HG03354 (cell line): Measurements from ENCODE around the gene IGFL1.
"Not testable (repeated sequence)": the region's sequence is repeated elsewhere in the genome, so short reads cannot be mapped to it uniquely, and the experiment has no call there.

Experiments
- ATAC-seq: cut with Tn5 transposase; IDR thresholded peaks from one replicate; pipeline ENCODE4 v1.9.1; 2021; ENCODE audit warnings: mild to moderate bottlenecking; ENCODE audit not compliant: unreplicated experiment, poor library complexity, severe bottlenecking

IGFL1 gene

GRCh38 chr19:46201454-46202310, 27.9 kb upstream of the IGFL1 start:
- no peak for ATAC-seq

- ATAC-seq: no peak
Observed at GRCh38 chr19:46202426-46202825, 27.1 kb upstream of the IGFL1 start.

GRCh38 chr19:46202872-46203860, 26.4 kb upstream of the IGFL1 start:
- ATAC-seq: no peak

DNA sequence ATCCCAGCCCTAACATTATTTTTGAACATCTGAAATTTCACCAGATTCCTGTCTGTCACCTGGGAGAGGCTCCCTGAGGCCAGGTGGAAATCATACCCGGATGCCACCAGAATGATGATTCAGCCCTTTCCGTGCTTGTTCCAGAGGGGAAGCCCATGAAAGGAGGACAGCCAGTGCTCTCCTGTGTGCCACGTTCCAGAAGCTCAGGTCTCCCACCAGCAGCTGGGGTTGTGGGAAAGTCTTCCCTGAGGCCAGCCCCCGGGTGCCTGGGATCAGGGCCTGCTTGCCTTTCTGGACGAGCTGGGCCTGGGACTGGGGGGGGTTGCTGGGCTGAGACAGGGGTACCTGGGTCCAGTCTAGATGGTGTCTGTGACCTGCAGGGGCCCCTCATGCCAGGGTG, 25.5 kb upstream of the IGFL1 start:
- ATAC-seq: no peak

- no peak for ATAC-seq
Observed at GRCh38 chr19:46205183-46205984, 24.2 kb upstream of the IGFL1 start.

GRCh38 chr19:46206176-46206575, 23.4 kb upstream of the IGFL1 start:
- no peak for ATAC-seq

- ATAC-seq: no peak
Observed at GRCh38 chr19:46206682-46207081, 22.9 kb upstream of the IGFL1 start.

GRCh38 chr19:46207858-46208257, 21.7 kb upstream of the IGFL1 start:
- ATAC-seq: not testable (repeated sequence)

GRCh38 chr19:46209051-46209450, 20.5 kb upstream of the IGFL1 start:
- no peak for ATAC-seq

- no peak for ATAC-seq
Observed at GRCh38 chr19:46209472-46209871, 20.1 kb upstream of the IGFL1 start.

- no peak for ATAC-seq
Observed at GRCh38 chr19:46210669-46211068, 18.9 kb upstream of the IGFL1 start.

- ATAC-seq: no peak
Observed at GRCh38 chr19:46211201-46211881, 18.2 kb upstream of the IGFL1 start.

DNA sequence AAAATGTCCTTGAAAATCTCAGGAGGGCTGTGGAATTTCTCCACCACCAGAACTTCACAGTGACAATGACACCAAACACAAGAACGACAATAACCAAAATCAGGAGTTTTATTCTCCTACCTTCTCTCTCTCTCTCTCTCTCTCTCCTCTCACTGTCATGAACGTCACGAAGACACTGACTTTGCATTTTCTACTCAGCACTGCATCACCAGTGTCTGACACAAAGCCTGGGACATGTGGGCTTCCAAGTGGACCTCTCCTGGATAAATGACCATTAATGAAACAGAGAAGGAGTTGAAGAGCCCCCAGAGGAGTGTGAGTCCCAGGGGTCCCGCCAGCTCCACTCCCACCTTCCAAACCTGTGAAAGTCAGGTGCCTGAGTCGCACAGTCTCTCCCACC, 16.9 kb upstream of the IGFL1 start:
- not testable (repeated sequence) for ATAC-seq

DNA sequence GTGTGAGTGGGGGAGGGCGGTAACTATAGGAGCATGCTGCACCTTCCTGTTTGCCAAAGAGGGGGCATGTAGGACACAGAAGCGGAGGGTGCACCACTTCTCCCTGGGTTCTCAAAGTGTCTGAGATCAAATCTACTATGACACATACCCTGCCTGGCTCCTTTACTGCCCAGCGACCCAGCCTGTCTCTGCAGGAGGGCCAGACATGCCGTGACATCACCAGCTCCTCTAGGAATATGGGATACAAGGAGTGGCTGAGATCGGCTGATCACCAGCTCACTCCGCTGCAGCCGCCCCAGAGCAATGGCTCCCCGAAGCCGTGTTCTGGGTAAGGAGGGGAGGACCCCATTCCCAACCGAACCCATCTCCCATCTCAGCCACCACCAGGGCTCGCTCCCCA, 16.4 kb upstream of the IGFL1 start:
- no peak for ATAC-seq

- no peak for ATAC-seq
Observed at GRCh38 chr19:46213806-46214205, 15.7 kb upstream of the IGFL1 start.

DNA sequence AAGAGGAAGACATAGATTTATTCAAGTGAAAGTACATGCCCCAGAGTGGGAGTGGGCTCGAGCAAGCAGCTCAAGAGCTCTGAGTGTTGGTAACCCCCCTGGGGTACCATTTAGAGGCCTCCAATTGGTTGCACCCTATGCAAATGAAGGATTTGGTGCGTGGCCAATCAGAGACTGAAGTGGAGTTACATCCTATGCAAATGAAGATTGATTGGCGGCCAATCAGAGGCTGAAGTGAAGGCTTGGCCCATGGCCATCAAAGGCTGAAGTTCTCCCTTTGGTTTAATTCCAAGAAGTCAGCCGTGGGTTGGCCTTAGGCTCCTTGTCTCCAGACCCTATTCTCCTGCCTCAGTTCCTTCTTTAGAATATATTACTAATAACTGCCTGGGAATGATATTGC, 12.9 kb upstream of the IGFL1 start:
- ATAC-seq: no peak

GRCh38 chr19:46217476-46217875, 12.1 kb upstream of the IGFL1 start:
- no peak for ATAC-seq

DNA sequence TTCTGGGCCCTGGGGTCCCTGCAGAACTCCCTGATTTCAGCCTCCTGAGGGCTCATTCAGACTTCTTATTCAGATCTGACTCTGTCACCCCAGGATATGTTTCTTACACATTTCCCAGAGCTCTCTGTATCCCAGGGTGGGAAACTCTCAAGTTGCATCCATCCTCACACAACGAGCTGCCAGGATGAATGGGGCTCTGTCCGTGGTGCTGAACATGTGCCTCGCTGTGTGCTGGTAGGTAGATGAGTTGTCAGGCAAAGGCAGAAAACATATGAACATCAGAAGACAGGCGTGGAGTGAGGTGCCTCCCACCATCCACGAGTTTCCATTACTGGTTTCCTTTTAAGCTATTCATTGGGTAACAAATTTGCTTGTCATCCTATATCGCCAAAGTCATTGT, 11.4 kb upstream of the IGFL1 start:
- no peak for ATAC-seq

DNA sequence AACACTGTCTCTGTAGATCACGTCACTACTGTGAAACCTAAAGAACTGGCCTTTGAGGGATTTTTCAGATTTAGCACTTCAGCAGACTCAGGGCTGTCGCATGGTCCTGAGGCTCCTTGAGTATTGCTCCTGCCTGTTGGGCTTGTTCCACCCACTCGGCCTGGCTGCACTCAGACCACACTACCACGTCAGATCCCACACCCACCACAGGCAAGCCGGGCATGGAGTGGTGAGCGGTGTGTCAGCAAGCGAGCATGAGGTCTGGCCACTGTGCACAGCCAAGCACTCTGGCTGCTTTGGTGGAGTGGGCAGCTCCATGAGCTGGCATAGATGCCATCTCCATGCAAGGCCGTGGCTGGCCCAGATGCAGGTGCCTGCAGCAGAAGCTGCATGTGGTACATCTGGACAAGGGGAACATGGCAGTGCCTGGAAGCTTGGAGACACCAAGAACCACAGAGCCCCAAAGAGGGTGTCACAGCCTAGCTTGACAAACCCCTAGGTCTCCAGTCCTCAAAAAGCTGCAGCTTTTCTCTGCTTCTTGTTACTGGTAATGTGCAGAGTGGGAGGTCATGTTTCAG, 9.4 kb upstream of the IGFL1 start:
- ATAC-seq: no peak
